HTR-8/SVneo (cell line): ENCODE results near the gene ACOT12.

ENCODE experiments used
- DNase-seq: peaks from one replicate; pipeline ENCODE4 v3.0.0; 2011; ENCODE audit warnings: low spot score, mixed read lengths; ENCODE audit not compliant: insufficient read length
- FAIRE-seq: peaks from 2 replicates; lab custom pipeline; 2011; peaks lifted over from hg19 to GRCh38; lab: Jason Lieb, UNC

The ACOT12 gene

GRCh38 chr5:81402192-81402930 lies 8.4 kb upstream of the ACOT12 start:
- FAIRE-seq = no peak
- DNase-seq = no peak

- FAIRE-seq = no peak
Observed at GRCh38 chr5:81401266-81401665, 7.3 kb upstream of the ACOT12 start.

GRCh38 chr5:81400375-81400774 lies 6.4 kb upstream of the ACOT12 start:
- FAIRE-seq (no peak), DNase-seq (no peak)

More at GRCh38 chr5:81401266-81401665, 7.3 kb upstream of the ACOT12 start:
- no peak for DNase-seq

- no peak for FAIRE-seq
Observed at GRCh38 chr5:81398741-81399140, 4.8 kb upstream of the ACOT12 start.

GRCh38 chr5:81397176-81397575 lies 3.2 kb upstream of the ACOT12 start:
- DNase-seq (no peak), FAIRE-seq (no peak)

More at GRCh38 chr5:81398741-81399140, 4.8 kb upstream of the ACOT12 start:
- DNase-seq = no peak

DNA sequence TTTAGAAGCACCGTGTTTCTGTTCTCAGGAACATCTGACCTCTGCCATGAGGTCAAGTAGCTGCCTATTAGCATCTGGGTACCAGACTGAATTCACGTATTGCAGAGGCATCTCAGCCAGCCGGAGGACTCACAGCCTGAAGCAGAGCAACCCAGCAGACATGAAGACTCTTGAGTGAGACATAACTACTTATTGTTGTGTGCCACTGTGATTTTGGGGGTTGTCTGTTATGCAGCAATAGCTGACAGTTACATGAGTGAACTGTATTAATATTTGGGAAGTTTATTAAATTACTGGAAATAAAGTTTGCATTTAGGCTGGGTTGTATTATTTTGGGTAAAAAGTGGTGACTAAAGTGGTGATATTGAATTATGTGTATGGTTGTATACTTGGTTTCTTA lies 1.3 kb upstream of the ACOT12 start:
- no peak for DNase-seq
- no peak for FAIRE-seq

DNA sequence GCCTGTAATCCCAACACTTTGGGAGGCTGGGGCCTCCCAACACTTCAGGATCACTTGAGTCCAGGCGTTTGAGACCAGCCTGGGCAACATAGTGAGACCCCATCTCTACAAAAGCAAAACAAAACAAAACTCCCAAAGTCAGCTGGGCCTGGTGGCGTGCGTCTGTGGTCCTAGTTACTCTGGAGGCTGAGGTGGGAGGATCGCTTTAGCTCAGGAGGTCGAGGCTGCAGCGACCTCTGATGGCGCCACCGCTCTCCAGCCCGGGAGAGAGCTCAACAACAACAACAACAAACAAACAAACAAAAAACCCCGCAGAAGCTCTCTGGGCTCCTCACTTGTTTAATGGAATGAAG lies 528 bp downstream of the ACOT12 start:
- no peak for DNase-seq
- no peak for FAIRE-seq

- DNase-seq (no peak), FAIRE-seq (no peak)
Observed at GRCh38 chr5:81389025-81389424, 4.9 kb downstream of the ACOT12 start.

GRCh38 chr5:81388169-81388568 lies 5.8 kb downstream of the ACOT12 start:
- DNase-seq (no peak), FAIRE-seq (no peak)

DNA sequence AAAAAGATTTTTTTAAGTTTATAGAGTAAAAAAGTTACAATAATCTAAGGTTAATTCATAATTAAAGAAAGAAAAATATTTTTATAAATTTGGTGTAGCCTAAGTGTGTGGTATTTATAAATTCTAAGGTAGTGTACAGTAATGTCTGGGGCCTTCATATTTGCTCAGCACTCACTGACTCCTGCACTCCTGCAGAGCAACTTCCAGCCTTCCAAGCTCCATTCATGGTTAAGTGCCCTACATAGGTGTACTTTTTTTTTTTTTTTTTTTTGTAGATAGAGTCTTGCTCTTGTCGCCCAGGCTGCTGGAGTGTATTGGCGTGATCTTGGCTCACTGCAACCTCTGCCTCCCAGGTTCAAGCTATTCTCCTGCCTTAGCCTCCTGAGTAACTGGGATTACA lies 10.1 kb downstream of the ACOT12 start:
- FAIRE-seq = no peak
- no peak for DNase-seq

DNA sequence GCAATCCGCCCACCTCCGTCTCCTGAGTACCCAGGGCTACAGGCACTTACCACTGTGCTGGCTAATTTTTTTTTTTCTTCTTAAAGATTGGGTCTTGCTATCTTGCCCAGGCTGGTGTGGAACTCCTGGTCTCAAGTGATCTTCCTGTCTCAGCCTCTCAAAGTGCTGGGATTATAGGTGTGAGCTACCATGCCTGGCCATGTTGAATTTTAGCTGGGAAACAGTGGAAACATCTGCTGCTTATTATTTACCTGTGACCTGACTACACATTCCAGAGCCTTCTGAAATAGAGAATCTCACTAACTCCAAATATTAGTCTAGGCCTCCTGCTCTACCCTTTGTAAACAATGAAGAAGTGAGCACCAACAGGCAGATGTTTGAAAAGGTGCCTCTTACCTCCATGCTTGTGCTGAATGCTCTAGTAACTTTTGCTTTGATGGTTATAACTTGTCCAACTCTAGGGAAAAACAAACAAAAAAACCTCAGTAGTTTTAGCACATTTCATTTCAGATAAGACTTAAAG lies 22.5 kb downstream of the ACOT12 start:
- DNase-seq (no peak), FAIRE-seq (no peak)

DNA sequence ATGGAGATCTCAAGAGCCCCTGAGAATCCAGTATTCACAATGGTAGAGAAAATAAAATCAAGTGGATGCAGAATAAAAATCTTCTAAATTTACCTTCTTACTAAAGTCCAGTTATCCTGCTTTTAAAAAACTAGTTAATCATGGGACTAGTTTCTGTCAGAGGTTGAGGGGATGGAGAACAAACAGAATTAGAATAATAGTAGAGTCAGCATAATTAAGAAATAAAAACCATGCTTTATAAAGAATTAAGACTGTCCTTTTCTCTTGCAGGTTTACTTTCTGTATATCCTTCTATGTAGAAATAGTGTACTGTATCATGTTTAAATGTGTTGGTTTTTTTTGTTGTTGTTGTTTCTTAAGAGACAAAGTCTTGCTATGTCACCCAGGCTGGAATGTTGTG lies 23.0 kb downstream of the ACOT12 start:
- DNase-seq = no peak
- FAIRE-seq = no peak

GRCh38 chr5:81365541-81365940 lies 28.4 kb downstream of the ACOT12 start:
- DNase-seq (no peak), FAIRE-seq (no peak)

- no peak for DNase-seq
Observed at GRCh38 chr5:81363093-81363871, 30.7 kb downstream of the ACOT12 start.

DNA sequence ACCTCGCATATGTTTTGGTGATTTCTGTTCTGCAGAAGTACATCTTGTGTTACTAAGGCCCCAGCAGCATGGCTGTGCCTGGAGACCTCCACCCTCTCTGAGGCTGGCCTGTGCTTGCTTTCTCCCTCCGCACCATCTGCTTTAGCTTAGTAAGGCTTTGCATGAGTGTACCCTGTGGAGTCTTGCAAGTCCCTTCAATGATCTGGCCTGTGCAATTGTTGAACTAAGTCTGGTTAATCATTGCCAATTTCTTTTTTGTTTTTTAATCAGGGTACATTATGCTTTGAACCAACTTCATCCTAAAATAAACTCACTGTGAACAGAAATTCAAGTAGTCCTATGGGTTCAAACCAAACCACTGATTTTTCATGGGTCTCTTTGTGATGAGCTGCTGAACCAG lies 32.3 kb downstream of the ACOT12 start:
- no peak for FAIRE-seq

More at GRCh38 chr5:81363093-81363871, 30.7 kb downstream of the ACOT12 start:
- FAIRE-seq = no peak

DNA sequence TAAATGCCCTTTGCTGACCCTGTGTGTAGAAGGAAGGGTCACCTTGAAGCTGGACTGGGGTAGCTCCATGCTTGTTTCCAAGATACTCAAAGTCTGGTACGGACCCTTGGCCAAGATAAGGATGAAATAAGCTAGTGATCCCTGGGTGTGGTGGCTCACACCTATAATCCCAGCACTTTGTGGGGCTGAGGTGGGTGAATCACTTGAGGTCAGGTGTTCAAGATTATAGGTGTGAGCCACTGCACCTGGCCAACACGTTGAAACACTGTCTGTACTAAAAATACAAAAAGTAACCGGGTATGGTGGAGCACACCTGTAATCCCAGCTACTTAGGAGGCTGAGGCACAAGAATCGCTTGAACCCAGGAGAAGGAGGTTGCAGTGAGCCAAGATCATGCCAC lies 33.3 kb downstream of the ACOT12 start:
- FAIRE-seq = no peak
- DNase-seq = no peak

More for the DNA sequence above, 32.3 kb downstream of the ACOT12 start:
- DNase-seq = no peak

DNA sequence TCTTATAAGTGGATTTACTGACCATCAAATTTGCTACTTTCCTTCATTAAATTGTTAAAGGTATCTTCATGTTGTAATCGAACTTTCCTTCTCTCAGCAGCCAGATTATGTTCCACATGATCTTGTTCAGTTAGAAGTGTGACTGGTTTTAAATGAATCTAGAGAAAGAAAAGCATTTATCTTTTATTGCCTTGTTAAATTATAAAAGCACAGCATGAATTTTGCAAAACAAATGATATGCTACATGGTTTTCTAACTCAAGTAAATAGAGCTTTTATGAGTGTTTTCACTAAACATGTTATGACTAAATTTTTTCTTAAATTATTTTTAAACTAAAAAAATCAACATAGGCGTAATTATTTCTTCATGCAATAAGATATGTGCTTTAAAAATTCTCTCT lies 34.1 kb downstream of the ACOT12 start:
- FAIRE-seq (no peak), DNase-seq (no peak)

DNA sequence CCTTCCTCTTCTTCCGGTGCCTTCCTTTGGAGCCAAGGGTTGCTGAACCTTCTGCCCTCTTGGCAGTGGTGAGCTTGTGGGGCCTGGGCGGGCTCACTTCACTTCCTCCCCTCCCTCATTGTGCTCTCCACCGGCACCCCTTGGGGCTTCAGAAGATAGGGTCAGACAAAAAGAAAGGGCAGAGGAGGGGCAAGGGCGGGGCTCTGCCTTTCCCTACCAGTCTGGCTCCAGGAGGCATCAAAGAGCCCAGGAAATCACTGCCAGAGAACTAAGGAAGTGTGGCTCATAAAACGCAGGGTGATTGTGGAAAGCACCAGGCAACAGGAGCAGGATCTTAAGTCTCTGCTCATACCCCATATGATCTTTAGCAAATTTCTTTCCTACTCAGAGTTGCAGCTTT lies 34.8 kb downstream of the ACOT12 start:
- no peak for DNase-seq
- no peak for FAIRE-seq

- no peak for DNase-seq
- no peak for FAIRE-seq
Observed at GRCh38 chr5:81355291-81356251, 38.4 kb downstream of the ACOT12 start.

DNA sequence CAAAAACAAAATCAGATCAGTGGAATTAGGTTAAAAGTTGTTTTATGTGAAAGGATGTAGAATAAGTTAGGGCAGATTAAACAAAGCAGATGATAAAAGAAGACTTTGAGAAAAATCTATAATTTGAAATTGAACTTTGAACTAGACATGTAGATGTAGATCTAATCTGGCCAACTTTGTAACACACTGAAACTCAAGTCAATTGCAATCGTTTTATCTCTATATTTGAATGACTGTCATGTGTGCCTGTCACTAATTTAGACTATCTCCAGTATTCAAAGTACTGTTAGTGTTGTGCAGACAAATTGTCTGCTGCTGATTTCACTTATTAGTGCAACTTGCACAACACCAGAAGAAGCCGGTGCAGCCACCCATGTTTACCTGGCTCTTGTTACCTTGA lies 39.8 kb downstream of the ACOT12 start:
- FAIRE-seq (no peak), DNase-seq (no peak)
